ENCODE results near the gene SAMD4B.

DNA sequence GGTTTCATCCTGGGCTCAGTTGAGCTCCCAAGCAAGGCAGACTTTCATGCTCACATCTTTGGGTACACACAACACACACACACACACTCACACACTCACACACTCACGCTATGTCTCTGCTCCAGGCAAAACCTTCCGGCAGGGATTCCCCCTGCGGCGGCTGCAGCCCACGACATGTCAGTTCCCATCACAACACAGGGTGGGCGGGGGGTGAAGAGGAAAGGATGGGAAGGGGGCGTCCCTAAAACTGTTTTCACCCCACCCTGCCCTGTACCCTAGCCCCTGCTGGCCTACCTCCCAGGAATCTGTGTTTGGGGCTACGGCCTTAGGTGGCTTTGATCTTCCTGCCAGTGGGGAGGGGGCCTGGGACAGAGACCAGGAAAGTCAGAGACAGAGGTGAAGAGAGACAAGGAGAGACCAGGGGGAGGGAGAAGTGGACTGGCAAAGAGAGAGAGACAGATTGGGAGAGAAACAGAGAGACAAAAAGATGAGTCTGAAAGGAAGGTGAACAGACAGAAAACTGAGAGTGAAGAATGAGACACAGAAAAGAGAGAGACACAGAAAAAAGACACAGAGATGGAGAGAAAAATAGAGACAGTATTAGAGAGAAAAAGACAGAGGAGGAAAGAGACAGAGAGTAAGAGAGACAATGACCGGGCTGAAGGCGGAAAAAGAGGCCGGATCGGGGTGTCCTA lies 25.4 kb upstream of the SAMD4B start:
- TF ChIP-seq, protein P1, sequence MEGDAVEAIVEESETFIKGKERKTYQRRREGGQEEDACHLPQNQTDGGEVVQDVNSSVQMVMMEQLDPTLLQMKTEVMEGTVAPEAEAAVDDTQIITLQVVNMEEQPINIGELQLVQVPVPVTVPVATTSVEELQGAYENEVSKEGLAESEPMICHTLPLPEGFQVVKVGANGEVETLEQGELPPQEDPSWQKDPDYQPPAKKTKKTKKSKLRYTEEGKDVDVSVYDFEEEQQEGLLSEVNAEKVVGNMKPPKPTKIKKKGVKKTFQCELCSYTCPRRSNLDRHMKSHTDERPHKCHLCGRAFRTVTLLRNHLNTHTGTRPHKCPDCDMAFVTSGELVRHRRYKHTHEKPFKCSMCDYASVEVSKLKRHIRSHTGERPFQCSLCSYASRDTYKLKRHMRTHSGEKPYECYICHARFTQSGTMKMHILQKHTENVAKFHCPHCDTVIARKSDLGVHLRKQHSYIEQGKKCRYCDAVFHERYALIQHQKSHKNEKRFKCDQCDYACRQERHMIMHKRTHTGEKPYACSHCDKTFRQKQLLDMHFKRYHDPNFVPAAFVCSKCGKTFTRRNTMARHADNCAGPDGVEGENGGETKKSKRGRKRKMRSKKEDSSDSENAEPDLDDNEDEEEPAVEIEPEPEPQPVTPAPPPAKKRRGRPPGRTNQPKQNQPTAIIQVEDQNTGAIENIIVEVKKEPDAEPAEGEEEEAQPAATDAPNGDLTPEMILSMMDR (IDR thresholded peaks at IDR 0.05) = no peak
- TF ChIP-seq POLR2A (IDR thresholded peaks at IDR 0.05) (no peak), POLR2AphosphoS5 (IDR thresholded peaks at IDR 0.05) (no peak)

All from stomach (tissue), 4 donors.